ENCODE data around the gene GAS7.

DNA sequence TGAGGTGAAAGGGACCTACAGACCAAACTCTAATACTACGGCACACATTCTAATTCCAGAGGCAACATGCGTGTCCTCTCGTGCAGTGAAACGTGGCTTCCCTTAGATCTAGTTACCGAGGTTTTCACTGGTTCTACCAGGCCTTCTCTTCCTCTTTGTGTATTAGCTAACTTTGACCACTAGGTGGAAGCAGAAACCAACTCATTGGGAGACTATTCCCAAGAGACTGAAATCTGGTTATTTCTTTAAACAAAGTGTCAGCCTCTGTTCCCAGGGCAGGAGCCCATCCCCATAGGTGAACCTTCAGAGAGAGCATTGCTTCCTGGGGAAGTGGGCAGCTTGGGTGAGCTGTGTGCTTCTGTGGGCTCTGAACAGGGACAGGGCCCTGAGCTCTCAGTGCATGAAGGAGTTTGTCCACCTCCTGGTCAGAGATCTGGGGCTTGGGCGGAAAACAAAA is 273.6 kb downstream of the GAS7 start:
- TF ChIP-seq, protein P1, sequence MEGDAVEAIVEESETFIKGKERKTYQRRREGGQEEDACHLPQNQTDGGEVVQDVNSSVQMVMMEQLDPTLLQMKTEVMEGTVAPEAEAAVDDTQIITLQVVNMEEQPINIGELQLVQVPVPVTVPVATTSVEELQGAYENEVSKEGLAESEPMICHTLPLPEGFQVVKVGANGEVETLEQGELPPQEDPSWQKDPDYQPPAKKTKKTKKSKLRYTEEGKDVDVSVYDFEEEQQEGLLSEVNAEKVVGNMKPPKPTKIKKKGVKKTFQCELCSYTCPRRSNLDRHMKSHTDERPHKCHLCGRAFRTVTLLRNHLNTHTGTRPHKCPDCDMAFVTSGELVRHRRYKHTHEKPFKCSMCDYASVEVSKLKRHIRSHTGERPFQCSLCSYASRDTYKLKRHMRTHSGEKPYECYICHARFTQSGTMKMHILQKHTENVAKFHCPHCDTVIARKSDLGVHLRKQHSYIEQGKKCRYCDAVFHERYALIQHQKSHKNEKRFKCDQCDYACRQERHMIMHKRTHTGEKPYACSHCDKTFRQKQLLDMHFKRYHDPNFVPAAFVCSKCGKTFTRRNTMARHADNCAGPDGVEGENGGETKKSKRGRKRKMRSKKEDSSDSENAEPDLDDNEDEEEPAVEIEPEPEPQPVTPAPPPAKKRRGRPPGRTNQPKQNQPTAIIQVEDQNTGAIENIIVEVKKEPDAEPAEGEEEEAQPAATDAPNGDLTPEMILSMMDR (IDR thresholded peaks at IDR 0.05; ENCODE audit: poor library complexity): peak; percentile 89
- no peak for TF ChIP-seq EZH2 (IDR thresholded peaks at IDR 0.05; ENCODE audit: borderline replicate concordance)
- no peak for TF ChIP-seq EZH2phosphoT487 (IDR thresholded peaks at IDR 0.05; ENCODE audit: low read depth, severe bottlenecking, unreplicated experiment)
